Breast epithelium (tissue), 3 donors: ENCODE measurements around the gene C1GALT1.

Source experiments
- CTCF ChIP-seq, 3 donors: fragments of 450-650 bp; IDR thresholded peaks; one replicate each; pipeline ENCODE4 v1.5.1; 2016 to 2017; ENCODE audit warnings: antibody characterized with exemption in 3 of 3, mild to moderate bottlenecking in 3 of 3, moderate library complexity in 3 of 3
- POLR2A ChIP-seq: fragments of 450-650 bp; IDR thresholded peaks from one replicate; pipeline ENCODE4 v1.6.1; 2016; ENCODE audit warnings: antibody characterized with exemption, mild to moderate bottlenecking, moderate library complexity

DNA sequence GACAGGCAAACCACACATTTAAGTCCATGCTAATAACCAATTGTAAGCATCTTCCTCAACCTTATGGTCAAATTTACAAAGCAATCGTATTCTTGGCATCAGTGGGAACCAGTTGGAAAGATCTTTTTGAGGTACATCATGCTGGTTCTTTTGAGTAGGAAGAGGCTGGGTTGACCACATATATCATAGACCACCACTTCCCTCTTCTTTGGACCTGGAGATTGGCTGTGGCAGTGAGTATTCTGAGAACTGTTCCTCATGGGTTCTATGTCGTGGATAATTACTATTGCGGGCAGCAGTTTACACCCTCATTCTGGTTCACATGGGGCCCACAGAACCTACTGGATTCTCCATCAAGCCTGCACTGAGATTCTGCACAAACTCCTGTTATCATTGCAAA lies 35.5 kb upstream of the C1GALT1 start:
- TF ChIP-seq POLR2A (no peak), CTCF (IDR thresholded peaks at IDR 0.05) (no peak)
